ENCODE data around the gene CST9L.

DNA sequence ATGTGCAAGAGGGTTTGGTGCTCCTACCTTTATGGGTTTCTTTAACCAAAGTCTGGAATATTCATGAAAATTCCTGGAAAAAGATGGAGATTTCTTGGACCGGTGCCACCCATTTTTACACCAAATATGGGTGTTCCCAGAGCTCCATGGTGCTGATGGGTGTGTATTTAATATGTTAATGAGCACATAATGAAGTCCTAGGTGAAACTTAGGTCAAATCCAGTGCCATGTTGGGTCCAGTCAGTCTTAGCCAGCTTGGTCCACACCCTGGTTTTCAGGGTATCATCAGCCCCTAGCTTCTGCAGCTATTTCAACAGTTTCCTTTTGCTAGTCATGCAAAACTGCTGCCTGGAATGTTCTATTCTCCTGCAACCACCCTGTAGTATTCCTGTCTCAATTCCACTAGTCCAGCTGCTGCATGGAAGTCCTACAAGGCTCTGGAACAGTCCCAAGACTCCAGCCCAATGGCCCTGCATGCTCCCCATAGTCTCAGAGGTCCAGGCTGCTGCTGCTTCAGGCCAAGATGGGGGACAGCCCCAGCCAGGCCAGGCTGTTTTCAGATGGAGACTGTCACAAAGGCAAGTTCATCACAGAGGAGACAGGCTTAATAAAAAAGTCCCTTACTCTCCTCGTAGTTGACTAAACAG, 31.8 kb downstream of the CST9L start:
- no peak for TF ChIP-seq CTCF (IDR thresholded peaks at IDR 0.05; ENCODE audit: low read depth, low read length)
- TF ChIP-seq, protein P1, sequence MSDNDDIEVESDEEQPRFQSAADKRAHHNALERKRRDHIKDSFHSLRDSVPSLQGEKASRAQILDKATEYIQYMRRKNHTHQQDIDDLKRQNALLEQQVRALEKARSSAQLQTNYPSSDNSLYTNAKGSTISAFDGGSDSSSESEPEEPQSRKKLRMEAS (IDR thresholded peaks at IDR 0.05; ENCODE audit: low read depth, low read length), result no peak
- TF ChIP-seq POLR2A (IDR thresholded peaks at IDR 0.05; ENCODE audit: extremely low read depth, insufficient read length), result no peak
